PFSK-1 (cell line): ENCODE measurements around the gene ELAPOR1.

ENCODE experiments used
- POLR2AphosphoS5 ChIP-seq: IDR thresholded peaks from 2 replicates; pipeline ENCODE4 v1.6.1; 2012; ENCODE audit warnings: low read depth, mild to moderate bottlenecking, control low read depth, low read length, moderate library complexity
- REST ChIP-seq, 2 experiments: IDR thresholded peaks; 2 replicates each; pipeline versions ENCODE4 v1.6.1 to v1.8.0; 2011 to 2012; ENCODE audit warnings: low read depth in 2 of 2, low read length in 2 of 2, control low read depth in 1 of 2, inconsistent platforms in 1 of 2, mild to moderate bottlenecking in 1 of 2, moderate library complexity in 1 of 2; ENCODE audit not compliant: insufficient read depth in 1 of 2
- TAF1 ChIP-seq: IDR thresholded peaks from 2 replicates; pipeline ENCODE4 v1.6.1; 2012; ENCODE audit warnings: low read length, control low read depth, borderline replicate concordance; ENCODE audit not compliant: insufficient read depth

GRCh38 chr1:109136766-109137165 lies 22.9 kb downstream of the ELAPOR1 start:
- TF ChIP-seq POLR2AphosphoS5: no peak
- TF ChIP-seq TAF1: no peak
- no peak for TF ChIP-seq REST (IDR thresholded peaks at IDR 0.05; ENCODE audit: insufficient read depth in 1 of 2, low read depth in 2 of 2, low read length in 2 of 2)
